HEK293T (cell line): Measurements from ENCODE around the gene TSPAN9.

Experiments used
- BHLHE40 ChIP-seq: fragments of 450-650 bp; IDR thresholded peaks from 2 replicates; pipeline ENCODE4 v1.6.1; 2016; ENCODE audit warnings: mild to moderate bottlenecking, moderate library complexity, borderline replicate concordance
- FOXM1 ChIP-seq: fragments of 450-650 bp; IDR thresholded peaks from 2 replicates; pipeline ENCODE4 v1.6.1; 2017; ENCODE audit warnings: mild to moderate bottlenecking, borderline replicate concordance
- NFRKB ChIP-seq: fragments of 450-650 bp; IDR thresholded peaks from 2 replicates; pipeline ENCODE4 v1.6.1; 2016; ENCODE audit warnings: mild to moderate bottlenecking, moderate library complexity

DNA sequence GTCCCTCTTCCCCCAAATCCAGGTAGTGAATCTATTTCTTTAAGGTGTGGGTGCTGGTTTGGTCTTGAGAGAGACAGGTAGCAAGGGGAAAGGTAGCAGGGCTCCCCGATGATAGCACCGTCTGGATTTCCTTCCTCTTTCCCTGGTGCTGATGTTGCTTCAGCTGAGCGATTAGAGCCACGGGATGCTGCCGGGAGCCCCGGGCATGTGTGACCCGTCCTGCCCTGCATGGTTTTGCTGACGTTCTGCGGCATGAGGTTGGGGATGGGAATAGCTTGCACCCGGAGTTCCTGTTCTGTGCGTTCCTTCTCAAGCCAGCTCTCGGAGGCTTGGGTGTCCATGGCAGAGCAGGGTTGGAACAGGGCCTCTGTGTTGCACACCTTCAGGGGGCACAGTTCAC, 107.3 kb downstream of the TSPAN9 start:
- no peak for TF ChIP-seq FOXM1
- no peak for TF ChIP-seq BHLHE40
- no peak for TF ChIP-seq NFRKB
